ENCODE results near the gene BCR. TPM values are rescaled to one million over a fixed set of nuclear protein-coding genes. Genes with fewer than 3 reads are reported as not detected.

Gene BCR
- total RNA-seq, 1 donor from 2014 or later: 30.0 TPM

DNA sequence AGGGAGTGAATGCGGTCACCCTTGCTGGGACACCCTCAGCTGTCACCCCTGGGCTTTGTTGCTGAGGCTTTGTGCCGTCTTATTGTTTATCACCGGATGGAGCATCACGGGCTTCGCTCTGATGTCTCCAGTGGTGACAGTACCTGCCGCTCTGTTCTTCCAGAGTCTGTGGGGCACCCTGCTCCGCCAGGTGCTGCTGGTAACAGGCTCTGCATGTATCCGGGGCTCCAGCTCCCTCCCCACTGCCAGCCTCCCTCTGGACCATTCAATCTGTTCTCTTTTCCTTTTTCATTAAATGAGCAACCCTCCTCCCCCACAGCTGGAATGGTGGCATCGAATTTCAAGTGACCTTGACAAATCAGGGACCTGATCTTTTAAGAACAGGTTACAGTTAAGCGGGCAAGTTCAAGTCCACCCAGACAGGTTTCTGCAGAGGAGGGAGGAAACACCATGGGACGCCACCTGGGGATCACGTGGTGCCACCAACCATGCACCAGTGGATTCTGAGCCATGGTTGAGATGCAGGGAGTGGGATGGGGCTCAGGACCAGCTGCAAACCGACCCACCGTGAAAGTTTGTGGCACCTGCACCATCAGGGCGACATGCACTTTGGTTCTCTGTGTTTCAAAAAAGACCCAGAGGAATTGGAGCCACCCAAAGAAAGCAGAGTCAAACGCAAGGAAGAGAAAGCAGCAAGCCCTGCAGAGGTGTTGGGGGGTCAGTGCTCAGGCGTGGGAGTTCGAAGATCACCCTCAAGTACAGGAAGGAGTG lies 89.3 kb downstream of the BCR start:
- Mint-ChIP-seq H3K9me3 (ENCODE audit: low read depth) (no peaks in the 10 kb centered on the region), H3K36me3 (ENCODE audit: low read depth) (peaks cover 20% of the 10 kb centered on the region), H3K4me3 (ENCODE audit: unreplicated experiment) (no peak overlapping the region), H3K27me3 (ENCODE audit: low read depth) (no peaks in the 10 kb centered on the region), H3K27ac (ENCODE audit: unreplicated experiment) (no peak overlapping the region), H3K4me1 (ENCODE audit: low read depth) (no peaks in the 10 kb centered on the region)
- TF ChIP-seq, protein P1, sequence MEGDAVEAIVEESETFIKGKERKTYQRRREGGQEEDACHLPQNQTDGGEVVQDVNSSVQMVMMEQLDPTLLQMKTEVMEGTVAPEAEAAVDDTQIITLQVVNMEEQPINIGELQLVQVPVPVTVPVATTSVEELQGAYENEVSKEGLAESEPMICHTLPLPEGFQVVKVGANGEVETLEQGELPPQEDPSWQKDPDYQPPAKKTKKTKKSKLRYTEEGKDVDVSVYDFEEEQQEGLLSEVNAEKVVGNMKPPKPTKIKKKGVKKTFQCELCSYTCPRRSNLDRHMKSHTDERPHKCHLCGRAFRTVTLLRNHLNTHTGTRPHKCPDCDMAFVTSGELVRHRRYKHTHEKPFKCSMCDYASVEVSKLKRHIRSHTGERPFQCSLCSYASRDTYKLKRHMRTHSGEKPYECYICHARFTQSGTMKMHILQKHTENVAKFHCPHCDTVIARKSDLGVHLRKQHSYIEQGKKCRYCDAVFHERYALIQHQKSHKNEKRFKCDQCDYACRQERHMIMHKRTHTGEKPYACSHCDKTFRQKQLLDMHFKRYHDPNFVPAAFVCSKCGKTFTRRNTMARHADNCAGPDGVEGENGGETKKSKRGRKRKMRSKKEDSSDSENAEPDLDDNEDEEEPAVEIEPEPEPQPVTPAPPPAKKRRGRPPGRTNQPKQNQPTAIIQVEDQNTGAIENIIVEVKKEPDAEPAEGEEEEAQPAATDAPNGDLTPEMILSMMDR (IDR thresholded peaks at IDR 0.05): no peak
- no peak for DNase-seq (ENCODE audit: low spot score)

DNA sequence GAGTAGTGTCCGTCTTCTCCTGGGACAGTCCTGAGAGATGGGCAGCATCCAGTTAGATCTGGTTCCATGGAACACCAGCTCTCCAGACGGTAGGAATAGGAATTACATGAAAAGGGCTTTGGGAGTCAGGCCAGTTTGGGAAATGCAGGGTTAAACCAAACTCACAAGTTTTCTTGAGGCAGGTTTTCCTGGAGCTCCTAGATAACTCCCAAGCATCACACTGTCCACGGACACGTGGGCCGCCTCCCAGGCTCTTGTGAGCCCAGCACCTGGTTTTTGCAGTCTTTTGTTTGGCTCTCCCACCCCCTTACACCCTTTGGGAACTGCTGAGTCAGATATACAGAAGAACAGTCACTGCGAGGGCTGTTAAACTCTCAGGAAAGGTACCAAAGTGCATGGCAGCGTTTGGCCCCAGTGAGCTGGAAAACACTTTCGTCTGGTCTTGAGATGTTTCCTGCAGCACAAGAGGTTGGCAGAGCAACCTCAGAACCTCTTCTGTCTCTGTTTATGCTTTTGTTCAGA lies 90.0 kb downstream of the BCR start:
- Mint-ChIP-seq H3K4me3 (ENCODE audit: unreplicated experiment) (no peak overlapping the region), H3K9me3 (ENCODE audit: low read depth) (no peaks in the 10 kb centered on the region), H3K27me3 (ENCODE audit: low read depth) (no peaks in the 10 kb centered on the region), H3K4me1 (ENCODE audit: low read depth) (no peaks in the 10 kb centered on the region), H3K27ac (ENCODE audit: unreplicated experiment) (no peak overlapping the region), H3K36me3 (ENCODE audit: low read depth) (peaks cover 20% of the 10 kb centered on the region)
- DNase-seq (ENCODE audit: low spot score): no peak
- TF ChIP-seq, protein P1 (IDR thresholded peaks at IDR 0.05): peak; percentile 25

DNA sequence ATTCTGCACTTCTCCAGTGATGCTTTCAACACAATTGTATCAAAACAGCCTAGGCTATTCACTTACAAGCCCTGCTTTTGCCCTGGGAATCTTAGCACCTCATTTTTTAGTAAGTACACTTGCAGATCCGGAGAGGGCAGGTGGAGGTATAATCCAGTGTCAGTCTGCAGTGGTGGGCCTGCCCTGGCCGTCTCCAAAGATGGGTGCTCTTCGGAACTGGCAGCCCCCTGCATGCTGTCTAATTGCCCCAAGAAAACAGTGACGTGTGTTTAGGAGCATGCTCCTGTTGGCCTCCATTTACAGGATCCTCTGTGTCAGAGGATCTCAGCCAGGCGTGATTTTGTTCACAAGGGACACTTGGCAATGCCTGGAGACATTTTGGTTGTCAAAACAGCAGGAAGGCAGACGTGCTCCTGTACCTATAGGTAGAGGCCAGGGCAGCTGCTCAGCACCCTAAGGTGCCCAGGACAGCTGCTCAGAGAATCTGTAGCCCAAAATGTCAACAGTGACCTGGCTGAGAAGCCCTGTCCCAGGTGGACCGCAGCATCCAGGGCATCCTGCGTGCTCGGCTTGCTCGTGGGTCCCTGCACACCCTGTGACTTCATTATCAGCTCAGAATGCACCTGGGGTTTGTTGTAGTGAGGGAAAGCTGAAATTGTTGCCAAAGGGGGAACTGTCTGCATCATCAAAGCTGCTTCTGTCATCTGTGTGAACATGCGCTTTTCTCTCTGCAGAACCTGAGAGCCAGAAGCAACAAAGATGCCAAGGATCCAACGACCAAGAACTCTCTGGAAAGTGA lies 90.7 kb downstream of the BCR start:
- H3K4me1 Mint-ChIP-seq (ENCODE audit: low read depth): no peaks in the 10 kb centered on the region
- H3K27me3 Mint-ChIP-seq (ENCODE audit: low read depth): no peaks in the 10 kb centered on the region
- TF ChIP-seq, protein P1 (IDR thresholded peaks at IDR 0.05): no peak
- no peaks in the 10 kb centered on the region for H3K9me3 Mint-ChIP-seq (ENCODE audit: low read depth)
- peaks cover 23% of the 10 kb centered on the region for H3K36me3 Mint-ChIP-seq (ENCODE audit: low read depth)
- no peak for DNase-seq (ENCODE audit: low spot score)
- no peak overlapping the region for H3K27ac Mint-ChIP-seq (ENCODE audit: unreplicated experiment)
- no peak overlapping the region for H3K4me3 Mint-ChIP-seq (ENCODE audit: unreplicated experiment)

DNA sequence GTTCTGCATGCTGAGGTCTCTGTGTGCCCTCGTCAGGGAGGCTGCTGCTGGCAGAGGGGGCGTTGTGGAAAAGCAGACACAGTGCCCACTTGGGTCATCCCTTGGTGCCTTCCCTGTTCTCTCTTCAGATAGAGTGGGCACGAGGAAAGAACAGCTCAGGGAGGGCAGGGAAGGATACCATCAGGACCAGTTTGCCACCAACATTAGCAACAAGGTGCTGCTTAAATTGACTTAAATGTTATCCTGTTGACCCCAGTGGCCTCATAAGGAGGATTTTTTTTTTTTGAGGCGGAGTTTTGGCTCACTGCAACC lies 91.2 kb downstream of the BCR start:
- Mint-ChIP-seq H3K27me3 (ENCODE audit: low read depth) (no peaks in the 10 kb centered on the region), H3K27ac (ENCODE audit: unreplicated experiment) (no peak overlapping the region), H3K9me3 (ENCODE audit: low read depth) (no peaks in the 10 kb centered on the region), H3K4me1 (ENCODE audit: low read depth) (no peaks in the 10 kb centered on the region), H3K4me3 (ENCODE audit: unreplicated experiment) (no peak overlapping the region), H3K36me3 (ENCODE audit: low read depth) (peaks cover 23% of the 10 kb centered on the region)
- DNase-seq (ENCODE audit: low spot score): no peak
- TF ChIP-seq, protein P1 (IDR thresholded peaks at IDR 0.05): no peak

DNA sequence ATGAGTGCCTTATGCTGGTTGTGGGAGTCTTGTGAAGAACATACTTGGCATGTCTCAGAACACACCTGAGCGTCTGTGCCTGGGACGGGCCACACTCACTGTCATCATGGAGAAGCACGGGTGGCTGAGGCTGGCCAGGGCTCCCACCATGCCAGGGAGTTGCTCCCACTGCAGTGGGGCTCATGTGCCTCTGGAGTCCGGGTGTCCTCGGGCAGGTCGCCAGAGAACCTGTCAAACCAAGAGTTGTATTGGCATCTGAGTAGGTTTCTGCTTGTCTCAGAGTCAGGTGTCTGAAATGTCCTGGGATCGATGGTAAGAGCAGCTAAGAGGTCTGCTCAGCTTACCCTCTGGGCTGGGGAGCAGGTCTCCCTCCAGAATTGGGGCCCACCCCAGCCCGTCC lies 92.1 kb downstream of the BCR start:
- H3K4me1 Mint-ChIP-seq (ENCODE audit: low read depth): no peaks in the 10 kb centered on the region
- H3K4me3 Mint-ChIP-seq (ENCODE audit: unreplicated experiment): no peak overlapping the region
- TF ChIP-seq, protein P1 (IDR thresholded peaks at IDR 0.05): no peak
- H3K27ac Mint-ChIP-seq (ENCODE audit: unreplicated experiment): no peak overlapping the region
- H3K9me3 Mint-ChIP-seq (ENCODE audit: low read depth): no peaks in the 10 kb centered on the region
- DNase-seq (ENCODE audit: low spot score): no peak
- H3K36me3 Mint-ChIP-seq (ENCODE audit: low read depth): peaks cover 21% of the 10 kb centered on the region
- H3K27me3 Mint-ChIP-seq (ENCODE audit: low read depth): no peaks in the 10 kb centered on the region
